Prostate gland (tissue), 2 donors: Measurements from ENCODE around the gene IGFBP3. TPM values are rescaled to one million over a fixed set of nuclear protein-coding genes. Genes with fewer than 3 reads are reported as not detected.

ENCODE experiments used
- DNase-seq: peaks from one replicate; pipeline ENCODE4 v3.0.0-alpha.2; 2019; ENCODE audit warnings: low spot score
- H3K27ac ChIP-seq, 2 donors: fragments of 200-600 bp; sonication (generic); 2 replicates each; pipeline ENCODE4 v1.5.1; 2017 to 2019
- H3K27me3 ChIP-seq: fragments of 200-600 bp; sonication (generic); replicated peaks from 2 replicates; pipeline ENCODE4 v1.5.1; 2019; ENCODE audit not compliant: insufficient read depth
- H3K36me3 ChIP-seq, 2 donors: fragments of 200-600 bp; sonication (generic); 1 replicate in 1 of 2; 2 replicates in 1 of 2; pipeline versions ENCODE4 v1.5.1 to v1.8.1; 2017 to 2019
- H3K4me1 ChIP-seq: fragments of 200-600 bp; sonication (generic); replicated peaks from 2 replicates; pipeline ENCODE4 v1.5.1; 2019
- H3K4me3 ChIP-seq, 2 donors: fragments of 200-600 bp; sonication (generic); 2 replicates each; pipeline ENCODE4 v1.5.1; 2017 to 2019
- H3K9me3 ChIP-seq: fragments of 200-600 bp; sonication (generic); 2 replicates; pipeline ENCODE4 v1.5.1; 2017
- POLR2A ChIP-seq: fragments of 450-650 bp; IDR thresholded peaks from one replicate; pipeline ENCODE4 v1.6.1; 2016; ENCODE audit warnings: antibody characterized with exemption, mild to moderate bottlenecking
- POLR2AphosphoS5 ChIP-seq: sonication (generic); formaldehyde crosslinking; IDR thresholded peaks from one replicate; pipeline ENCODE4 v1.6.1; 2017; ENCODE audit warnings: antibody characterized with exemption
- WGBS: methylation state at CpG from one replicate; pipeline ENCODE4 v1.1.5; 2018; 5-methylcytosine and 5-hydroxymethylcytosine counted together
- intact Hi-C: fragments of 100-400 bp; cut with DNase I; formaldehyde crosslinking; loops from one replicate; pipeline ENCODE4 v1.14.2; 2022
- total RNA-seq, 2 donors: library from RNA; depleted of rRNA; stranded (reverse); fragments of >200 nt; gene quantifications; one replicate each; pipeline ENCODE4 v1.1.0, GENCODE V29; 2016
- TF ChIP-seq, protein P1 (sequence below), 4 experiments: fragments of 200-600 bp in 2 of 4; fragments of 450-650 bp in 2 of 4; sonication (generic) in 2 of 4; IDR thresholded peaks; 1 replicate in 3 of 4; 2 replicates in 1 of 4; pipeline ENCODE4 v1.5.1; 2016 to 2019; ENCODE audit warnings: antibody characterized with exemption in 4 of 4, mild to moderate bottlenecking in 2 of 4, moderate library complexity in 2 of 4

The IGFBP3 gene
- total RNA-seq, 2 donors from 2014 or later = 71.6 to 105 TPM

DNA sequence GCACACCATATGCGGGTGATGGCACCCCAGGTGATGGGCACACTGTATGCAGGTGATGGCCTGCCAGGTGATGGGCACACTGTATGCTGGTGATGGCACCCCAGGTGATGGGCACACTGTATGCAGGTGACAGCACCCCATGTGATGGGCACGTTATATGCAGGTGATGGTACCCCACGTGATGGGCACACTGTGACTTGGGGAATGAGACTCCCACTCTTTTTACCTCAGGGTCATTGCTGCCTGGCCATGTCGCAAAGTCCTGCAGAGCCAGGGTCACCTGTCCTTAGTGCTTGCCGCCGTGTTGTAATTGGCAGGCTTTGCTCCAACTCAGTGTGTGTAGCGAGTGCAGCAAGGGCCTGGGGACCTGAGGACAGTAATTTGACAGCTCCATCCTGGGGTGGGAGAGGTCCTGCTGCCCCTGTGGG, 40.6 kb downstream of the IGFBP3 start:
- no peak for DNase-seq
- intact Hi-C loops = no loop called here

DNA sequence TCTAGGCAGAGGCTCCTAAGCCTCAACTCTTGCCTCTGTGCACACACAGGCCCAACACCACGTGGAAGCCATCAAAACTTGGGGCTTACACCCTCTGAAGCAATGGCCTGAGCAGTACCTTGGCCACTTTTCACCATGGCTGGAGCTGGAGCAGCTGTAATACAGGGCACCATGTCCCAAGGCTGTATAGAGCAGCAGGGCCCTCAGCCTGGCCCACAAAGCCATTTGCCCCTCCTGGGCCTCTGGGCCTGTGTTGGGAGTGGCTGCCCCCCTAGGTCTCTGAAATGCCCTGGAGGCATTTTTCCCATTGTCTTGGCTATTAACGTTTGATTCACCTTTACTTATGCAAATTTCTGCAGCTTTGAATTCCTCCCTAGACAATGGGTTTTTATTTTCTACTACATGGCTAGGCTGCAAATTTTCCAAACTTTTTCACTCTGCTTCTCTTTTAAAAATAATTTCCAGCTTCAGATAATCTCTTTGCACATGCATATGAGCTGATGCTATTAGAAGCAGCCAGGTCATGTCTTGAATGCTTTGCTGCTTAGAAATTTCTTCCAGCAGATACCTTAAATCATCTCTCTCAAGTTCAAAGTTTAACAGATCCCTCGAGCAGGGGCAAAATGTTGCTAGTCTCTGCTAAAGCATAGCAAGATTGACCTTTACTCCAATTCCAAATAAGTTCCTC, 42.5 kb downstream of the IGFBP3 start:
- H3K9me3 ChIP-seq = no peaks in the 10 kb centered on the region
- H3K36me3 ChIP-seq = no peaks in the 10 kb centered on the region
- no peak overlapping the region for H3K4me3 ChIP-seq
- no peak for DNase-seq
- H3K4me1 ChIP-seq = no peaks in the 10 kb centered on the region
- TF ChIP-seq POLR2A = no peak
- TF ChIP-seq POLR2AphosphoS5 = no peak
- TF ChIP-seq, protein P1, sequence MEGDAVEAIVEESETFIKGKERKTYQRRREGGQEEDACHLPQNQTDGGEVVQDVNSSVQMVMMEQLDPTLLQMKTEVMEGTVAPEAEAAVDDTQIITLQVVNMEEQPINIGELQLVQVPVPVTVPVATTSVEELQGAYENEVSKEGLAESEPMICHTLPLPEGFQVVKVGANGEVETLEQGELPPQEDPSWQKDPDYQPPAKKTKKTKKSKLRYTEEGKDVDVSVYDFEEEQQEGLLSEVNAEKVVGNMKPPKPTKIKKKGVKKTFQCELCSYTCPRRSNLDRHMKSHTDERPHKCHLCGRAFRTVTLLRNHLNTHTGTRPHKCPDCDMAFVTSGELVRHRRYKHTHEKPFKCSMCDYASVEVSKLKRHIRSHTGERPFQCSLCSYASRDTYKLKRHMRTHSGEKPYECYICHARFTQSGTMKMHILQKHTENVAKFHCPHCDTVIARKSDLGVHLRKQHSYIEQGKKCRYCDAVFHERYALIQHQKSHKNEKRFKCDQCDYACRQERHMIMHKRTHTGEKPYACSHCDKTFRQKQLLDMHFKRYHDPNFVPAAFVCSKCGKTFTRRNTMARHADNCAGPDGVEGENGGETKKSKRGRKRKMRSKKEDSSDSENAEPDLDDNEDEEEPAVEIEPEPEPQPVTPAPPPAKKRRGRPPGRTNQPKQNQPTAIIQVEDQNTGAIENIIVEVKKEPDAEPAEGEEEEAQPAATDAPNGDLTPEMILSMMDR (IDR thresholded peaks at IDR 0.05) = no peak
- H3K27me3 ChIP-seq = no peaks in the 10 kb centered on the region
- intact Hi-C loops = no loop called here
- H3K27ac ChIP-seq = no peak overlapping the region
- WGBS = 43% methylated on average over 3 of the region's 3 CpGs

More for the DNA sequence above, 40.6 kb downstream of the IGFBP3 start:
- Histone ChIP-seq H3K36me3 (no peaks in the 10 kb centered on the region), H3K4me1 (no peaks in the 10 kb centered on the region), H3K4me3 (no peak overlapping the region), H3K27ac (no peak overlapping the region), H3K9me3 (no peaks in the 10 kb centered on the region), H3K27me3 (no peaks in the 10 kb centered on the region)
- TF ChIP-seq, protein P1 (IDR thresholded peaks at IDR 0.05) = no peak
- TF ChIP-seq POLR2A (no peak), POLR2AphosphoS5 (no peak)
- WGBS = 92% methylated on average over 7 of the region's 7 CpGs

DNA sequence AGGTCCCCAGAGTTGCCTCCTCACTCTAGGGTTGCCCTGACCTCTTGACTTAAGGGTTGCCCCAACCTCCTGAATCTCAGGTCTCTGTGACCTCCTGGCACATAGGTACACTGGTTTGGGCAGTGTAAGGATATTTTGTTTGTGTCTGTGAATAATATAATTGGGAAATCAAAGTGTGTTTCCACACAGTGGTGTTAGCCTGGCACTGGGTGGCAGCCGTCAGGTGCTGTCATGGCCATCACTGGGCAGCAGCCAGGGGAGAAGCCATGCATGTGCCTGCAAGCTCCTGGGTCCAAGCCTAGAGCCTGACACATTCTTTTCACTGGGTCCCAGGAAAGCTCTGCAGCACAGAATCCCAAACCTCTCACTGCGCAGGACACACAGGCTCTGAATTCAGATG, 44.6 kb downstream of the IGFBP3 start:
- WGBS = 88% methylated on average over 2 of the region's 2 CpGs
- Histone ChIP-seq H3K9me3 (no peaks in the 10 kb centered on the region), H3K36me3 (no peaks in the 10 kb centered on the region), H3K4me3 (no peak overlapping the region), H3K4me1 (no peaks in the 10 kb centered on the region), H3K27ac (no peak overlapping the region), H3K27me3 (no peaks in the 10 kb centered on the region)
- no peak for TF ChIP-seq POLR2AphosphoS5
- no peak for DNase-seq
- intact Hi-C loops = no loop called here

DNA sequence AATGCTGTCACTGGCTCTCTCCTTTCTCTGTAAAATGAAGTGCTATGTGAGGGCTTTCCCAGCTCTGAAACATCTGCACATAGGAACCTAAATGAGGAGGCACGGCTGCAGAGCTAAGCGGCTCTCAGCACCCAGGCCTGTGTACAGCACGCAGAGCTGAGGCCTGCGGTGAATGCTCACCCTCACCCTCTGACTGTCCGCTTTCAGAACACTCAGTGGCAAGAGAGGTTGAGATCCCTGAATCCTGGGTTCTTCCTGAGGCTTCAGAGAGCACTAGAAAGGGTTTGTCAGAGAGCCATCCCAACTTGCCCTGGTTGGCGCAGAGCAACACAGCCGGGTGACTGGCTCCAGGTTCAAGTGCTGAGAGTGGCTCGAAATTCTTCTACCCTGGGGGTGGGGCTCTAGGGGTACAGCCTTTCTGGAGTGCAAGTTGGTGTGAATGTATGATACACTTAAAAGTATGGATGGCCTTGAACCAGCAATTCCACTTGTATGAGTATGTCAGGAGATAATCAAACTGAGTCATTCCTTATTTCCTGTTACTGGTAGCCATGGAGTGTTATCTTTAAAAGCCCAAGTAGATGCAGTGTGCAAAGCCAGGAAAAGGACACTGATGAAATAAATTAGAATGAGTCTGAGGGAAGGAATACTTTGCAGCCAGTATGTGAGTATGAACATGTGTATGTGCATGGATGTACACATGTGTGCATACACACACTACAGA, 46.5 kb downstream of the IGFBP3 start:
- no peak for TF ChIP-seq POLR2AphosphoS5
- TF ChIP-seq, protein P1 (IDR thresholded peaks at IDR 0.05) = no peak
- TF ChIP-seq POLR2A = no peak

DNA sequence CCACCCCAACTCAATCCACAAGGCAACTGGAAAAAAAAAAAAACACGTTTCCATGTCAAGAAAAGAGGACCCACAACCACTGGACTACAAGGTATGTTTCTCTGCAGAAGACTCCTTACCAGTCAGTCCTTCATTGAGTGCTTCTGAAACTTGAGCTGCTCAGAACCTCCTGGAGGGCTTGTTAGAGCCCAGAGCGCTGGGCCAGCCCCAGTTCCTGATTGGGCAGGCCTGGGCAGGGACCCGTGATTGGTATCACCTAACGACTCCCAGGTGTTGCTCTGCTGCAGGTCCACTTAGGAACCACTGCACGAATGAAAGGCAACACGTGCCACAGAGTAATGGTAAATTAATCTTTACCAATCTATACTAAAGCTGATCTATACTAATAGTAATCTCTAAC, 47.7 kb downstream of the IGFBP3 start:
- DNase-seq = no peak
- Histone ChIP-seq H3K4me1 (no peaks in the 10 kb centered on the region), H3K4me3 (no peak overlapping the region), H3K27ac (no peak overlapping the region), H3K36me3 (no peaks in the 10 kb centered on the region), H3K9me3 (no peaks in the 10 kb centered on the region), H3K27me3 (no peaks in the 10 kb centered on the region)
- intact Hi-C loops = no loop called here
- WGBS = 51% methylated on average over 6 of the region's 6 CpGs
- TF ChIP-seq, protein P1 (IDR thresholded peaks at IDR 0.05) = no peak
- TF ChIP-seq POLR2A (no peak), POLR2AphosphoS5 (no peak)

More for the DNA sequence above, 46.5 kb downstream of the IGFBP3 start:
- Histone ChIP-seq H3K4me1 (no peaks in the 10 kb centered on the region), H3K4me3 (no peak overlapping the region), H3K36me3 (no peaks in the 10 kb centered on the region), H3K27ac (no peak overlapping the region), H3K27me3 (no peaks in the 10 kb centered on the region), H3K9me3 (no peaks in the 10 kb centered on the region)
- no peak for DNase-seq
- 90% methylated on average over 8 of the region's 8 CpGs for WGBS
- intact Hi-C loops = no loop called here
